SU-DHL-6 (cell line): ENCODE results near the gene SEMA3C.

Source experiments
- H2AFZ ChIP-seq: fragments of 200-600 bp; sonication (generic); 2 replicates; pipeline ENCODE4 v1.6.1; 2014; ENCODE audit warnings: low read depth, mild to moderate bottlenecking, moderate library complexity, mixed read lengths, antibody characterized with exemption, low read length; ENCODE audit not compliant: severe bottlenecking
- H3F3A ChIP-seq: fragments of 200-600 bp; shearing (Covaris generic); 2 replicates; pipeline ENCODE4 v1.6.0; 2016; ENCODE audit warnings: antibody characterized with exemption, mild to moderate bottlenecking; ENCODE audit not compliant: insufficient read depth
- H3K27ac ChIP-seq: fragments of 200-600 bp; sonication (generic); 2 replicates; pipeline ENCODE4 v1.5.1; 2016; ENCODE audit warnings: low read depth, mild to moderate bottlenecking, low read length, moderate library complexity, mixed read lengths
- H3K27me3 ChIP-seq: fragments of 200-600 bp; sonication (generic), shearing (Covaris generic); 2 replicates; pipeline ENCODE4 v1.6.0; 2014; ENCODE audit warnings: mild to moderate bottlenecking, low read length
- H3K36me3 ChIP-seq: fragments of 200-600 bp; sonication (generic); 2 replicates; pipeline ENCODE4 v1.6.1; 2014; ENCODE audit warnings: mild to moderate bottlenecking, low read length, mixed read lengths
- H3K4me2 ChIP-seq: fragments of 300-600, 200-600 bp; shearing (Covaris generic), sonication (generic); 2 replicates; pipeline ENCODE4 v1.6.0; 2014; ENCODE audit warnings: low read length, low read depth, mild to moderate bottlenecking; ENCODE audit not compliant: poor library complexity, severe bottlenecking
- H3K4me3 ChIP-seq: fragments of 200-600 bp; sonication (generic); 2 replicates; pipeline ENCODE4 v1.5.1; 2014; ENCODE audit warnings: antibody characterized with exemption, low read length, mild to moderate bottlenecking, mixed read lengths; ENCODE audit not compliant: insufficient read depth, poor library complexity, severe bottlenecking
- H3K79me2 ChIP-seq: fragments of 200-600 bp; sonication (generic); 2 replicates; pipeline ENCODE4 v1.6.1; 2014; ENCODE audit warnings: mild to moderate bottlenecking, low read length, moderate library complexity; ENCODE audit not compliant: insufficient read depth
- H3K9ac ChIP-seq: fragments of 200-600 bp; sonication (generic); 2 replicates; pipeline ENCODE4 v1.7.0; 2014; ENCODE audit warnings: mild to moderate bottlenecking, low read length
- H3K9me2 ChIP-seq: fragments of 200-600 bp; sonication (generic); replicated peaks from 2 replicates; pipeline ENCODE4 v1.6.1; 2014; ENCODE audit warnings: low read length; ENCODE audit not compliant: insufficient read depth
- H3K9me3 ChIP-seq: fragments of 200-600 bp; sonication (generic); 2 replicates; pipeline ENCODE4 v1.6.1; 2014; ENCODE audit warnings: low read length, mixed read lengths; ENCODE audit not compliant: insufficient read depth
- H4K20me1 ChIP-seq: fragments of 200-600 bp; sonication (generic); 2 replicates; pipeline ENCODE4 v1.6.1; 2014; ENCODE audit warnings: low read depth, mild to moderate bottlenecking, antibody characterized with exemption, low read length, moderate library complexity, mixed read lengths
- EZH2phosphoT487 ChIP-seq: fragments of 200-600 bp; sonication (generic), shearing (Covaris generic); conservative IDR thresholded peaks from 2 replicates; pipeline ENCODE4 v1.6.1; 2018; ENCODE audit warnings: mild to moderate bottlenecking, antibody characterized with exemption, low read length, moderate library complexity, mixed read lengths
- TF ChIP-seq, protein P1 (sequence below): fragments of 200-600 bp; sonication (generic); IDR thresholded peaks from one replicate; pipeline ENCODE4 v1.5.1; 2017; ENCODE audit warnings: antibody characterized with exemption, mild to moderate bottlenecking, low read length, moderate library complexity; ENCODE audit not compliant: insufficient read depth, poor library complexity, severe bottlenecking

Gene SEMA3C

DNA sequence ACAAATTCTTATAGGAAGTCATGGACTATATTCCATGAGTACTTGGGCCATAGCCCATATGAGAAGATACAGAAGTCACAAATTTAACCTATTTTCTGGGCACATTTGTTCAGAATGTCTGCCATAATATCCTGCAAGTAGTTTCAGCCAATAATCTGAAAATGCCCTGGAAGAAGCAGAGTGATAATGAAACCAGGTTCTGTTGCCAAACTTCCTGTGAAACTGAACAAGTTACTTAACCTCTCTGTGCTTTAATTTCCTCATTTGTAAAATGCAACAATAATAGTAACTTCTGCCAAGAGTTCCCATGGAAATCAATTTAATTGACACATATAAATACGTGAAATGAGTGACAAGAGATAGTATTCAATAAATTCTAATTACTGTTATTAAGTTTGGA is 88.8 kb downstream of the SEMA3C start:
- Histone ChIP-seq H3K4me3 (no peak overlapping the region), H2AFZ (no peak overlapping the region), H4K20me1 (no peaks in the 10 kb centered on the region), H3K9me3 (no peaks in the 10 kb centered on the region), H3K79me2 (no peaks in the 10 kb centered on the region), H3K4me2 (no peak overlapping the region), H3K27ac (no peak overlapping the region), H3K27me3 (no peaks in the 10 kb centered on the region), H3K9me2 (no peaks in the 10 kb centered on the region), H3K9ac (no peak overlapping the region), H3K36me3 (no peaks in the 10 kb centered on the region), H3F3A (no peaks in the 10 kb centered on the region)
- no peak for TF ChIP-seq EZH2phosphoT487
- TF ChIP-seq, protein P1, sequence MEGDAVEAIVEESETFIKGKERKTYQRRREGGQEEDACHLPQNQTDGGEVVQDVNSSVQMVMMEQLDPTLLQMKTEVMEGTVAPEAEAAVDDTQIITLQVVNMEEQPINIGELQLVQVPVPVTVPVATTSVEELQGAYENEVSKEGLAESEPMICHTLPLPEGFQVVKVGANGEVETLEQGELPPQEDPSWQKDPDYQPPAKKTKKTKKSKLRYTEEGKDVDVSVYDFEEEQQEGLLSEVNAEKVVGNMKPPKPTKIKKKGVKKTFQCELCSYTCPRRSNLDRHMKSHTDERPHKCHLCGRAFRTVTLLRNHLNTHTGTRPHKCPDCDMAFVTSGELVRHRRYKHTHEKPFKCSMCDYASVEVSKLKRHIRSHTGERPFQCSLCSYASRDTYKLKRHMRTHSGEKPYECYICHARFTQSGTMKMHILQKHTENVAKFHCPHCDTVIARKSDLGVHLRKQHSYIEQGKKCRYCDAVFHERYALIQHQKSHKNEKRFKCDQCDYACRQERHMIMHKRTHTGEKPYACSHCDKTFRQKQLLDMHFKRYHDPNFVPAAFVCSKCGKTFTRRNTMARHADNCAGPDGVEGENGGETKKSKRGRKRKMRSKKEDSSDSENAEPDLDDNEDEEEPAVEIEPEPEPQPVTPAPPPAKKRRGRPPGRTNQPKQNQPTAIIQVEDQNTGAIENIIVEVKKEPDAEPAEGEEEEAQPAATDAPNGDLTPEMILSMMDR = no peak

DNA sequence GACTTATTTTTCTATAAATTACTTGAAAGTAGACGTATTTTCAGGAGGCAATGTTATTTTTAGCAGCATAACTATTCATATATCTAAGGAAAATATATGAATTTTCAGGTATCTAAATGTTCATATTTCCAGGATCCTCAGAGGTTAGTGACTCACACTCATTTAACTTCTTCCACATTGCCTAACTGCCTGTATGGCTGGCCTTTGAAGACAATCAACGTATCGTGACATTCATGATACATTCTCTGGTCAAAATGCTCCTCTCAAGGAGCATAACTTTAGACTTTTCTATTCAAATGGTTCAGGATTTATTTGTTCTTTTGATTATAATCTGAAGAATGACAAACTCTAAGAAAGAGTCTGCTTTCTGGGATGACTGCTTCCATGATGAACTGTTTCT is 89.3 kb downstream of the SEMA3C start:
- no peaks in the 10 kb centered on the region for H3F3A ChIP-seq
- no peak overlapping the region for H3K27ac ChIP-seq
- no peak overlapping the region for H3K4me2 ChIP-seq
- H4K20me1 ChIP-seq = no peaks in the 10 kb centered on the region
- no peaks in the 10 kb centered on the region for H3K27me3 ChIP-seq
- no peaks in the 10 kb centered on the region for H3K9me2 ChIP-seq
- TF ChIP-seq EZH2phosphoT487 = no peak
- TF ChIP-seq, protein P1 = no peak
- H3K9me3 ChIP-seq = no peaks in the 10 kb centered on the region
- H2AFZ ChIP-seq = no peak overlapping the region
- no peaks in the 10 kb centered on the region for H3K79me2 ChIP-seq
- H3K36me3 ChIP-seq = no peaks in the 10 kb centered on the region
- H3K9ac ChIP-seq = no peak overlapping the region
- H3K4me3 ChIP-seq = no peak overlapping the region

DNA sequence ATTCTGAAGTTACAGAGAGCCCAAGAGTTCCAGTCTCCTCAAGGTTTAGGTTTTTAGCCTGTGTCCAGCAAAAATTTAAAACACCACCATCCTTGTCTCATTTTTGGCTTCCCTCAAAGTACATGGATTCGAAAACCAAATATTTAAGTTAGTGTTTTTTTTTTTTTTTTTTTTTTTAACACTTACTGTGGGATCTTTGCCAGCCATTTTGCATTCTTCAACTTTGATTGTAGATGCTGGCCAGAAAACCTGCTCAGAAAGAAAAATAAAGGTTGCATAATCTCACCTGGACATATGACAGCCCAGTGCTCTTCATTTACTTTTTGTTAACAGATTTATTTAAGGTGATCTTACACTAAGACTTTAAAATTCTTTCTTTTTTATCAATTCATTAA is 91.6 kb downstream of the SEMA3C start:
- Histone ChIP-seq H3K9me3 (no peaks in the 10 kb centered on the region), H2AFZ (no peak overlapping the region), H3K4me3 (no peak overlapping the region), H4K20me1 (no peaks in the 10 kb centered on the region), H3K36me3 (no peaks in the 10 kb centered on the region), H3F3A (no peaks in the 10 kb centered on the region), H3K9me2 (no peaks in the 10 kb centered on the region), H3K4me2 (no peak overlapping the region), H3K27ac (no peak overlapping the region), H3K27me3 (no peaks in the 10 kb centered on the region), H3K9ac (no peak overlapping the region), H3K79me2 (no peaks in the 10 kb centered on the region)
- TF ChIP-seq, protein P1 = no peak
- no peak for TF ChIP-seq EZH2phosphoT487
